A549 (cell line): ENCODE results near the gene TCEA2.
A peak's percentile ranks its signal among the peaks of the same experiment; 100 is the strongest.

Experiments
- CBX2 ChIP-seq: fragments of 200-600 bp; sonication (generic); IDR thresholded peaks from 2 replicates; pipeline ENCODE4 v1.6.1; 2016; ENCODE audit warnings: low read depth, mild to moderate bottlenecking, borderline replicate concordance
- CEBPB ChIP-seq, 2 experiments: fragments of >200 bp in 1 of 2; sonication (Bioruptor Twin) in 1 of 2; formaldehyde crosslinking in 1 of 2; IDR thresholded peaks; 2 replicates each; pipeline ENCODE4 v1.6.1; 2012 to 2016
- CTCF ChIP-seq: fragments of >200 bp; sonication (Bioruptor Twin); formaldehyde crosslinking; IDR thresholded peaks from 3 replicates; pipeline ENCODE4 v1.5.1; 2016
- EP300 ChIP-seq, 2 experiments: fragments of >200 bp; sonication (Bioruptor Twin); formaldehyde crosslinking; IDR thresholded peaks; 2 replicates in 1 of 2; 3 replicates in 1 of 2; pipeline ENCODE4 v1.6.1; 2016 to 2017
- POLR2A ChIP-seq: IDR thresholded peaks from 2 replicates; pipeline ENCODE4 v1.6.1; 2012; ENCODE audit warnings: mild to moderate bottlenecking, low read length
- REST ChIP-seq: fragments of 200-600 bp; sonication (generic); IDR thresholded peaks from 2 replicates; pipeline ENCODE4 v1.6.1; 2016; ENCODE audit warnings: antibody characterized with exemption, mild to moderate bottlenecking, moderate library complexity
- RFX5 ChIP-seq: fragments of 450-650 bp; IDR thresholded peaks from 2 replicates; pipeline ENCODE4 v1.7.1; 2014; ENCODE audit warnings: antibody characterized with exemption, mild to moderate bottlenecking, moderate library complexity
- RNF2 ChIP-seq: fragments of 200-600 bp; sonication (generic); IDR thresholded peaks from 2 replicates; pipeline ENCODE4 v1.6.1; 2016; ENCODE audit warnings: low read depth, mild to moderate bottlenecking, antibody characterized with exemption, moderate library complexity, borderline replicate concordance
- TP53 ChIP-seq: fragments of 250-450 bp; sonication (Bioruptor Pico); IDR thresholded peaks from 2 replicates; pipeline ENCODE4 v1.5.0; 2021; ENCODE audit warnings: mild to moderate bottlenecking, moderate library complexity
- ZFP36 ChIP-seq: fragments of 450-650 bp; IDR thresholded peaks from 2 replicates; pipeline ENCODE4 v1.6.1; 2014; ENCODE audit warnings: borderline replicate concordance; ENCODE audit not compliant: partially characterized antibody

GRCh38 chr20:64053841-64054661 lies 8.9 kb upstream of the TCEA2 start:
- TF ChIP-seq TP53 (CRISPR knock-in tag) (no peak), EP300 (IDR thresholded peaks at IDR 0.05) (no peak), CEBPB (IDR thresholded peaks at IDR 0.05) (no peak), ZFP36 (no peak), RNF2 (no peak), CTCF (peak; percentile 19; the same call in 2 of the 3 replicates), POLR2A (no peak), CBX2 (no peak), REST (no peak), RFX5 (no peak)
